NCI-H82 treated with DMSO at 0.1 percent for 48 hours (cell line): Measurements from ENCODE around the gene ANKRD2.
"Not testable (repeated sequence)": the region's sequence is repeated elsewhere in the genome, so short reads cannot be mapped to it uniquely, and the experiment has no call there.

Source experiments
- DNase-seq: peaks from one replicate; lab custom pipeline; 2025; ENCODE audit not compliant: unreplicated experiment; lab: John Stamatoyannopoulos, UW

ANKRD2 gene

GRCh38 chr10:97571622-97572021, 957 bp upstream of the ANKRD2 start:
- no peak for DNase-seq

GRCh38 chr10:97573021-97573420, 442 bp downstream of the ANKRD2 start:
- no peak for DNase-seq

- no peak for DNase-seq
Measured at GRCh38 chr10:97573672-97574071, 1.1 kb downstream of the ANKRD2 start.

- DNase-seq = no peak
Measured at GRCh38 chr10:97574374-97575126, 2.0 kb downstream of the ANKRD2 start.

GRCh38 chr10:97575127-97575668, 2.6 kb downstream of the ANKRD2 start:
- DNase-seq = no peak

- not testable (repeated sequence) for DNase-seq
Measured at GRCh38 chr10:97576487-97576886, 3.9 kb downstream of the ANKRD2 start.

GRCh38 chr10:97577701-97578100, 5.1 kb downstream of the ANKRD2 start:
- DNase-seq = no peak

GRCh38 chr10:97578171-97578844, 5.7 kb downstream of the ANKRD2 start:
- DNase-seq = no peak

- no peak for DNase-seq
Measured at GRCh38 chr10:97580421-97581367, 8.1 kb downstream of the ANKRD2 start.

- DNase-seq = no peak
Measured at GRCh38 chr10:97582169-97582568, 9.6 kb downstream of the ANKRD2 start.

- no peak for DNase-seq
Measured at GRCh38 chr10:97583476-97583875, 10.9 kb downstream of the ANKRD2 start.

GRCh38 chr10:97584060-97584797, 11.7 kb downstream of the ANKRD2 start, which contains the start of gene HOGA1:
Gene HOGA1 (plus strand): TSS chr10:97584389. CDS start chr10:97584704, 315 bp downstream.
- peak; percentile 8 for DNase-seq

- DNase-seq = no peak
Measured at GRCh38 chr10:97584798-97585438, 12.3 kb downstream of the ANKRD2 start.

GRCh38 chr10:97585439-97585811, 12.8 kb downstream of the ANKRD2 start:
- no peak for DNase-seq

GRCh38 chr10:97587183-97587582, 14.6 kb downstream of the ANKRD2 start:
- DNase-seq = no peak

- DNase-seq = no peak
Measured at GRCh38 chr10:97589479-97589878, 16.9 kb downstream of the ANKRD2 start, which contains the start of gene C10orf62. Gene C10orf62 (plus strand): TSS chr10:97589721. CDS start chr10:97589898, 177 bp downstream.

- DNase-seq = no peak
Measured at GRCh38 chr10:97590082-97590747, 17.6 kb downstream of the ANKRD2 start.

- DNase-seq = no peak
Measured at GRCh38 chr10:97590748-97591495, 18.3 kb downstream of the ANKRD2 start.

GRCh38 chr10:97593421-97593820, 20.8 kb downstream of the ANKRD2 start:
- DNase-seq = no peak
